ENCODE measurements around the gene KRTAP4-1.

DNA sequence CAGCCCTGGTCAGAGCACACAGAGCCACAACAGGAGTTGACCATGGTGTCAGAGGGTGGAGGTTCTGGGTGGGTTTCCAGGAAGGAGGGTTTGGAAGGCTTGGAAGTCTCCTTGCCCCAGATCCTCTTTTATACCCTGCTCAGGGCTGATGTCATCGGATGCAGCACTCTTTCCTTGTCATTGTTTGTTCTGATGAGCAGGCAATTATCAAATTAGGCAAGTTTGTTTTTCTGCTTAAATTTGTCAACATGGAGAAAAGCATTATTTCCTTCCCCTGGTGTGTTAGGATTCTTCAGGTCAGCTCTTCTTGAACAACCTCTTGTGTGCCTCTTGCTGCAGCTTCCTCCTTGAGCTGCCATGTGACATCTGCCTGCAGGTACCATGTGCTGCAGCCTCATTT lies 24.1 kb downstream of the KRTAP4-1 start, which contains the start of gene KRTAP4-4:
- TF ChIP-seq POLR2AphosphoS5 (IDR thresholded peaks at IDR 0.05; ENCODE audit: insufficient read depth, low read depth, low read length) (no peak), POLR2A (IDR thresholded peaks at IDR 0.05; ENCODE audit: low read depth, low read length) (no peak), EZH2 (IDR thresholded peaks at IDR 0.05; ENCODE audit: borderline replicate concordance, low read depth, low read length, severe bottlenecking) (no peak)
- TF ChIP-seq, protein P1, sequence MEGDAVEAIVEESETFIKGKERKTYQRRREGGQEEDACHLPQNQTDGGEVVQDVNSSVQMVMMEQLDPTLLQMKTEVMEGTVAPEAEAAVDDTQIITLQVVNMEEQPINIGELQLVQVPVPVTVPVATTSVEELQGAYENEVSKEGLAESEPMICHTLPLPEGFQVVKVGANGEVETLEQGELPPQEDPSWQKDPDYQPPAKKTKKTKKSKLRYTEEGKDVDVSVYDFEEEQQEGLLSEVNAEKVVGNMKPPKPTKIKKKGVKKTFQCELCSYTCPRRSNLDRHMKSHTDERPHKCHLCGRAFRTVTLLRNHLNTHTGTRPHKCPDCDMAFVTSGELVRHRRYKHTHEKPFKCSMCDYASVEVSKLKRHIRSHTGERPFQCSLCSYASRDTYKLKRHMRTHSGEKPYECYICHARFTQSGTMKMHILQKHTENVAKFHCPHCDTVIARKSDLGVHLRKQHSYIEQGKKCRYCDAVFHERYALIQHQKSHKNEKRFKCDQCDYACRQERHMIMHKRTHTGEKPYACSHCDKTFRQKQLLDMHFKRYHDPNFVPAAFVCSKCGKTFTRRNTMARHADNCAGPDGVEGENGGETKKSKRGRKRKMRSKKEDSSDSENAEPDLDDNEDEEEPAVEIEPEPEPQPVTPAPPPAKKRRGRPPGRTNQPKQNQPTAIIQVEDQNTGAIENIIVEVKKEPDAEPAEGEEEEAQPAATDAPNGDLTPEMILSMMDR (IDR thresholded peaks at IDR 0.05; ENCODE audit: extremely low read depth in 1 of 2, insufficient read depth in 1 of 2, low read depth in 1 of 2, low read length in 2 of 2) = no peak
